HG03159 (cell line): ENCODE measurements around the gene RND1.

Source experiments
- ATAC-seq: cut with Tn5 transposase; IDR thresholded peaks from one replicate; pipeline ENCODE4 v1.9.1; 2021; ENCODE audit warnings: mild to moderate bottlenecking, moderate library complexity; ENCODE audit not compliant: unreplicated experiment

Gene RND1

GRCh38 chr12:48813465-48814261 lies 52.0 kb downstream of the RND1 start:
- no peak for ATAC-seq

GRCh38 chr12:48812389-48812788 lies 53.3 kb downstream of the RND1 start:
- no peak for ATAC-seq

DNA sequence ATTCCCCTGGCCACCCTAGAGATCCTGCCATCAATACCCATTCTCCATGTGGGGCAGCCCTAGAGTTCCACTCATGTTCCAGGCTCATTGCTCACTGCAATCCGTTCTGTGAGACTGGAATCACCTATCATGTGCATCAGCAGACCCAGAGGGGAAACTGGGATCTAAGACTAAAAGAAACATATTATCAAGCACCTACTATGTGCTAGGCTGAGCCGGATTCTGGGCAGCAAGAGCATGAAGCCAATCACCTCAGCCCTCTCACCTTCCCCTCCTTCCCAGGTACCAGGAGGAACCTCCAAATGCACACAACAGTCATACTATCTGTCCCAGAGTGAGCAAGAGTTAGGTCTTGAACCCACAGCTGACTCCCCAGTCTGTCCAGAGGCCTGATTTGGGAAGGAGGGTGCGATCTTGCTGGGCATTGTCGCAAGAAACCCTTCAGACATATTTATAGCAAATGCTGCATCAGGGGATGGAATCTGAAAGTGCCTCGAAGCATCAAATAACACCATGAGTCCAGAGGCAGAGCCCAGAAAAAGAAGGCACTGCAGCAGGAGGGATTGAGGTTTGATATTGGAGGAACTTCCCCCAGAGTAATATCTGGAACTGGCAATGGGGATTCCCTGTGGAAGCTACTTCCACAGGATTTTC lies 54.1 kb downstream of the RND1 start:
- ATAC-seq: no peak

DNA sequence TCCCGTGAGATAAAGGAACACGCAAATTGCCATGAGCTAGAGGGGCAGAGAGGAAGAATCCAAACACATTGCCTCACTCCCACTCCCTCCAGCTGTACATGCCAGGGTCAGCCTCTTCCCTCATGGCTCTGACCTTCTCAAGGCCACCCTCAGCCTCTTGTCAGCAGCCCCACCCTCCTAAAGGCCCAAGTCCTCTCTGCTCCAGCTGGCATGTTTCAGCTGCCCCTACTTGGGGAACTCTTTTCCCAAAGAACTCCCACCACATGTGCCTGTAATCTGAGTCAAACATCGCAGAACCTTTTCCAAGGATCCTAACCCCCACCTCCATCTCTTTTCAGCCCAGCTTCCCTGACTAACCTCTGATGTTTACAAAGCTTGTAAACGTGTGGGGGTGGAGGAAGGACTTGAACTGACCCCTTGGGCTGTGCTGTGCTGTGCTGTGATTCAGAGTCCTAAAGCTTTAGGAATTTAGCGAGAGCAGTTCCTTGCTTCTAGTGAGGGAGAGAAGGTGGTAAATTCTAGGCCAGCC lies 54.7 kb downstream of the RND1 start:
- ATAC-seq: no peak

DNA sequence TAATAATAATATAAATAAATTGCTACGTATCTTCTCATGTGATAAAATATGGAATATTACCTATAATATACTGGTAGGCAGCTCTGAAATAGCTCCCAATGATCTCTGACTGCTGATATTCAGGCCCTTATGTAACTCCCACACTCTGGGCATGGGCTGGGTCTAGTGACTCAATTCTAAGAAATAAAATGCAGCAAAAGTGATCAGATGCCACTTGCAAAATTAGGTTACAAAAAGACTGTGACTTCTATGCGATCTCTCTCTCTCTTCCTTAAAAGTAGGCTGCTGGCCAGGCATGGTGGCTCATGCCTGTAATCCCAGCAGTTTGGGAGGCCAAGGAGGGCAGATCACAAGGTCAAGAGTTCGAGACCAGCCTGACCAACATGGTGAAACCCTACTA lies 57.7 kb downstream of the RND1 start:
- no peak for ATAC-seq
